Measurements from ENCODE around the gene REV1.
"Not testable (repeated sequence)": the region's sequence is repeated elsewhere in the genome, so short reads cannot be mapped to it uniquely, and the experiment has no call there.

The REV1 gene

DNA sequence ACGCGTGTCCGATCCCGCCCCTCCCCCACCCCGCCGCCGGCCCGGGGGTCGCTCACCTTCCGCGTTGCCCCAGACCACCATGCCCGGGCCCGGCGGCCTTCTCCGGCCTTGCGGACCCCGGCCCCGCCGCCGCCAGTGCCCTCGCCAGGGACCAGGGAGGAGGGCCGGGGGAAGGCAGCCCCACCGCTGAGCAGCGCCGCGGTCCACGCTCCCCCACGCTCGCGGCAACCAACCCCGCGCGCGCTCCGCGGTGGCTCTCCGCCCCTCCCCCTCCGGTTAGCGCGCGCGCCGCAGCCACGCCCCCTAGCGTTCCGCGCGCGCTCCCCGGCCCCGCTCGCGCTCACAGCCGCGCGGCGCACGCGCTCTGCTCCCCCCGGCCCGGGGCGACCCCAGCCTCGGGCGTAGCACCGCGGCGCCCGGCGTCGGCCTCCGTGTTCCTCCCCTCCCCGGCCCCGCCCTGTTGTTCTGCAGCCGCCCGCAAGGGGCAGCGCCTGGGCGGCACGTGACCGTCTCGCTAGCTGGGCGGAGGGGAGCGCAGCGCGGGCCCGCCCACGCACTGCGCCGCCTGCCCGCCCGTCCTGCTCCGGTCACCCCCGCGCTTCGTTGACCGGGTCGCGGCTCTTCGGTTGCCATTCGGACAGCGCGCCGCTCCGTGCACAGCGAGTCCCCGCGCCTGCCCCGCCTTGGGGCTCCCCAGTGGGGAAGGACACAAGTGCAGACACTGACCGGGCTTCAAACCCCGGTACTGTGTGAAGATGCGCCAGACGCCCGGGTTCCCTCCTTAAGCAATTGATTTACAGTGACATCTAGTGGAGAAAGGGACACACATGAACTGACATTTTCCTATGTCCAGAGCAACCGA, at the start of gene REV1:
TSS of gene REV1 (minus strand) at position 257 of the 862 bp plus-strand sequence. CDS start 25,042 bp downstream, outside the sequence.
- DNase-seq (ENCODE audit: low read depth in 1 of 2, low spot score in 1 of 2), result peak; percentile 85 to 92

DNA sequence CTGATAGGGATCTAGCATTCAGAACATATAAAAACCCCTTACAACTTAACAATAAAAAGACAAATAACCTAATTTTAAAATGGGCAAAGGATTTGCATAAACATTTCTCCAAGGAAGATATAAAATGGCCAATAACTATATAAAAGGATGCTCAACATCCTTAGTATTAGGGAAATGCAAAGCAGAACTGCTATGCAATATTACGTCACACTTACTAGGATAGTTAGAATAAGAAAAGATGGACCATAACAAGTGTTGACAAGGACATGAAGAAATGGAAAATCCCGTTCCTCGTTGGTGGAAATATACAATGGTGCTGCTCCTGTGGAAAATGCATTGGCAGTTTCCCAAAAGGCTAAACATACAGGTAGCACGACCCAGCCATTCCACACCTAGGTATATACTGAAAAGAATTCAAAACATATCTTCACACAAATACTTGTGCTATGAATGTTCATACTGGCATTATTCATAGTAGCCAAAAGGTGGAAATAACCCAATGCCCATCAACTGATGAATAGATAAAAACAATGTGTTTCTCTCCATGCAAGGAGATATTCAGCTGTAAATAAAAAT, 48.2 kb upstream of the REV1 start:
- DNase-seq (ENCODE audit: low read depth in 1 of 2, low spot score in 1 of 2), result no peak

DNA sequence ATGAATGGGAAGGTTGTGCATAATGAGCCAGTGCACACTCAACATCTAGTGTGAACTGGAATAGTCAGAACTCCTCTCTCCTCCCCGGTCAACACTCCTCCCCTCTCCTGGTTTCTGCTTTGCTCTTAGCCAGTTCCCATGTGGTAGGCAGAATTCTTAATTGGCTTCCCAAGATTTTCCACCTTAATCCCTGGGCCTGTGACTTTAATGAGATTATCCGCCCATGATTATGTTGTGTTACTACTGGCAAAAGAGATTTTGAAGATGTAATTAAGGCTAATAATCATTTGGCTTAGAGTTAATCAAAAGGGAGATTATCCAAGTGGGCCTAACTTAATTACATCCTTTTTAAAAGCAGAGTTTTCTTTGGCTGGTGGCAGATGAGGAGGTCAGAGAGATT, 34.2 kb upstream of the REV1 start:
- DNase-seq (ENCODE audit: low read depth in 1 of 2, low spot score in 1 of 2), result no peak

DNA sequence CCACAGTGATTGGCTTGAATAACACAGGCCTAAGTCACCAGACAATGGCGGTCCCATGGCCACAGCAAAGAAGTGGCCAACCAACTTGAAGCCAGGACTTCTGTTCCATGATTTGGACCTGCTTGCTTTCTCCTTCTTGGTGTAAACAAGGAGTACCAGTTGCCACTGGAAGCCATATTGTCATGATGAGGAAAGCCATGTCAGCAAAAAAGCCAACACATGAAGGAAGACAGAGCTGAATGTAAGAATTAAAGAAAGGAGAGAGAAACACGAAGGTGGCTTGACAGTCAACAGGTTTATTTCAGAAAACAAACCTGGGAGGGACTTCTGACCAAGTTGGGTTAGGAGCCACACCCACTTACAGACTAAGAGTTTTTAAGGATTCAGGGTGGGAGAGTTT, 32.3 kb upstream of the REV1 start:
- DNase-seq (ENCODE audit: low read depth in 1 of 2, low spot score in 1 of 2), result no peak

DNA sequence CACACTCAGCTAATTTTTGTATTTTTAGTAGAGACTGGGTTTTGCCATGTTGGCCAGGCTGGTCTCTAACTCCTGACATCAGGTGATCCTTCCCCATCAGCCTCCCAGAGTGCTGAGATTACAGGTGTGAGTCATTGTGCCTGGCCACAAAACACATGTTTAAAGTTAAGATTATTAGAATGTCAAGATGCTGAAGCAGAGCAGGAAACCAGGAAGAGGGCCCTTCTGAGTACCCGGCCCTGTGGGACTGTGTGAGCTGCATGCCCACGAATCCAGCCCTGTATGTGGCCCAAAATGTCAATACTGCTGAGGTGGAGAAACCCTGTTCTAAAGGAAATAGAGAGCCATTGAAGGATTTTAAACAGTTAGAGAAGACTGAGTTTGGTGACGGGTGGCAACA, 31.0 kb upstream of the REV1 start:
- no peak for DNase-seq (ENCODE audit: low read depth in 1 of 2, low spot score in 1 of 2)

DNA sequence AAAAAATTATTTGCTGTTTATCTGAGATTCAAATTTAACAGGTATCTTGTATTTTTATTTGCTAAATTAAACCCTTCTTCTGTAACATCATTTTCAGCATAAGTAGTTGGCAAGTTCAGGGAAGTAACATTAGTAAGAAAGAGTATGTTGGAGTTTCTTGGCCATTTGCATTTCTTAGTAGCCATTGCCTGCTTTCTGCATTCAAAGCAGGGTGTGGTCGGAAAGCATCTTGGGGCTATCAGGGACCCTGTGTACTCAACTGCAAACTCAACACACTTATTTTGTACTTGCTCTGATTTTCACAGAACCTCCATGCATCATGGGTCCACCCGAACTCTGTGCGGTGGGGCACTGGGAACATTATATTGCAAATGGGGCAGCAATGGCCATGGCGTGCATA, 30.4 kb upstream of the REV1 start:
- no peak for DNase-seq (ENCODE audit: low read depth in 1 of 2, low spot score in 1 of 2)

DNA sequence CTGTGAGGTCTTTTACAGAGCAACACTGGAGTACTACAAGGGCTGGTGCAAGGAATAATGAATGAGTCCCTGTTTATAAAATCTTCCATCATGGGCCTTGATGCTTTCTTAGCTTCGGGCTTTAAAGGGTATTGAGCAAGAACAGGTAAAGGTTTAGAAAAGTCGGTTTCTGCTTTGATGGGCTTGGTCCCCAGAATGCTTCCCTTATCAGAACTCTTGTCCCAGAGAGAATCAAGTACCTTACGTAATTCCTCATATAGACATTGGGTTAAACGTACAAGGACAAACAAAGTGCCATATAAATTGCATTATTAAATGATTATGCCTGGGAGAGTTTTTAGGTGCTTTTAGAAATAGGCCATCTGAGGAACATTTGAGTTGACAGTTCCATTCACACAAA, 24.5 kb upstream of the REV1 start:
- no peak for DNase-seq (ENCODE audit: low read depth in 1 of 2, low spot score in 1 of 2)

DNA sequence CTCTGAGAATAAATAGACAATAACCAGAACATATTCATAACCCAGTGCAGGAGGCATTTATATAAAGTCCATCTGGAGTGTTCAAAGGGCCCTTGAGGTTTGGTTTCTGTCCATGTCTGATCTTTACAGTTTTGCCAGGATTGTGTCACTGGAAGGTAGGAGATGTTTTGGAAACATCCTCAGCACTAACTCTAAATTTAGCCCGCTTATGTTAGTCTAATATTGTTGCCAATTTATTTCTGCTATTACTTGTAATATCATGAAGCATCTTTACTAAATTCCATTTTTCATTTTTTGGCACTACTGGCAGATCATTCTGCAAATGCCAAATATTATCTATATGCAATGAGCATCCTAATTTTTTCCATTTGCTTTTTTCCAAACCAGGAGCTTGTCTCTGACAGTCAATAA, 22.4 kb upstream of the REV1 start:
- no peak for DNase-seq (ENCODE audit: low read depth in 1 of 2, low spot score in 1 of 2)

DNA sequence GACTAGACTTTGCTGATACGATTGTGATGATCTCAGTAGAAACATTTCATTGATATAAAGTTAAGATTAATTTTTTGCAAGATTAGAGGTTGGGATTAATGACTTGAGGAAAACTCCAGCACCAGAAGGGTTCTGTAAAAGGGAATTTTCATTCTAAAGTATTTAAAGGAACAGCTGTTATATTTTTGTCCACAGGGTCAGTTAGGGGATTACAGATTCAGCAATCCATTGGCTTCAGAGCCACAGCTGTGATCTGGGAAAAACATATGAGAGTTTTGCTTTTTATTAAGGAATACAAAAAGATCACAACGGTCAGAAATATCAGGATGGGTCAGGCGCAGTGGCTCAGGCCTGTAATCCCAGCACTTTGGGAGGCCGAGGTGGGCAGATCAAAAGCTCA, 19.6 kb upstream of the REV1 start:
- DNase-seq (ENCODE audit: low read depth in 1 of 2, low spot score in 1 of 2), result no peak

DNA sequence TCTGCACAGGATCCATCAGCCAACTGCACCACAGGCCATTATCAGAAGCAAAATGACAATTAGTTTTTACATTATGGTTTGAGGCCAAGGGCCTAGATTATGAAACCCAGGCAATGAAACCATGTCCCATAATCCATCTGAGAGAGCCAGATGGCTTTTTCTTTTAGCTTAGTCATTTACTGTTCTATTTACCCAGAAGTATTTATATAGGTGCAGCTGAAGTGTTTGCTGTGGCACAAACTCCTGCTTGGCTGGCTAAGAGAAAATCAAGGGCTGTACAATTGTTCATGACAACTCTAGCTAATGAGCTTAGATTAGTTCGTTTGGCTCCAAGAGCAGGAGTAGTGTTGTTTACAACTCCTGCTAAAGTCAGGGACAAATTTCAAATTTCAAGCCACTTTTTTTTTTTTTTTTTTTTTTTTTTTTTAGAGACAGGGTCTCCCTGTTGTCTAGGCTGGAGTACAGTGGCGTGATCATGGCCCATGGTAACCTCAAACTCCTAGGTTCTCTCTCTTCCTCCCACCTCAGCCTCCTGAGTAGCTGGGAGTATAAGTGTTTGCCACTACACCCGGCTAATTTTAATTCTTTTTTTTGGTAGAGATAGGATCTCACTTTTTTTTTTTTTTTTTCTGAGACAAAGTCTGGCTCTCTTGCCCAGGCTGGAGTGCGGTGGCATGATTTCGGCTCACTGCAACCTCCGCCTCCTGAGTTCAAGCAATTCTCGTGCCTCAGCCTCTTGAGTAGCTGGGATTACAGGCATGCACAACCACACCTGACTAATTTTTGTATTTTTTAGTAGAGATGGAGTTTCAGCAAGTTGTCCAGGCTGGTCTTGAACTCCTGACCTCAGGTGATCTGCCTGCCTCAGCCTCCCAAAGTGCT, 18.4 kb upstream of the REV1 start:
- no peak for DNase-seq (ENCODE audit: low read depth in 1 of 2, low spot score in 1 of 2)

DNA sequence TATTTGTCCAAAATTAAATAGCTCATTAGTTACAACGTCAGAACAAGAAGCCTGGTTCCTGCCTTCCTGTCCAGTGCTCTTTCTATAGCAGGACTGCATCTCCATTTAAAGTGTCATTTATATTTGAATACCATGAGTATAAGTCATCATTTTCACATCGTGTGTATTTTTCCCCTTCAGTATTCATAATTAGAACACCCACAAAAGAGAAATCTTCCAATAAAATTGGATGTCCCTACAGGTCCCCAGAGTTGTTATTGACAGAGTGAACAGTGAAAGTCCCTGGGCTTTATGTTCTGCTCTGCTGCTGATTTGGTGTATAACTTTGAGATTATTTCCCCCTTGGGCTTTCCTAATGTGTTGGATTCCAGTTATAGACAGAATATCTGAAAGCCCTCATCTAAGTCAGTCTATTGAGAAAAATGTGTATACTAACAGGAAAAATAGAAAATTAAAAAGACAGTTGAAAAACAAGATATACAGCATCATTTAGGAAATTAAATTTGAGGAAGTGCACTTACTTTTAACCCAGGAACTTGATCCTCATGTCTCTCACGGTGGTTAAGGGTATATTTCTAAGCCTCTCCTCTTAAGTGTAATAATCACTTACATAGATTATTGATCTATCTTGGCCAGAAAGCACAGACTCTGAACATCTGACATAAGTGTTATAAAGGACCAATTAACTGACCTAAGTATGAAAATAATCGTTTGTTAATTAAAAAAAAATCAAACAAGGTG, 15.2 kb upstream of the REV1 start:
- DNase-seq (ENCODE audit: low read depth in 1 of 2, low spot score in 1 of 2), result no peak

DNA sequence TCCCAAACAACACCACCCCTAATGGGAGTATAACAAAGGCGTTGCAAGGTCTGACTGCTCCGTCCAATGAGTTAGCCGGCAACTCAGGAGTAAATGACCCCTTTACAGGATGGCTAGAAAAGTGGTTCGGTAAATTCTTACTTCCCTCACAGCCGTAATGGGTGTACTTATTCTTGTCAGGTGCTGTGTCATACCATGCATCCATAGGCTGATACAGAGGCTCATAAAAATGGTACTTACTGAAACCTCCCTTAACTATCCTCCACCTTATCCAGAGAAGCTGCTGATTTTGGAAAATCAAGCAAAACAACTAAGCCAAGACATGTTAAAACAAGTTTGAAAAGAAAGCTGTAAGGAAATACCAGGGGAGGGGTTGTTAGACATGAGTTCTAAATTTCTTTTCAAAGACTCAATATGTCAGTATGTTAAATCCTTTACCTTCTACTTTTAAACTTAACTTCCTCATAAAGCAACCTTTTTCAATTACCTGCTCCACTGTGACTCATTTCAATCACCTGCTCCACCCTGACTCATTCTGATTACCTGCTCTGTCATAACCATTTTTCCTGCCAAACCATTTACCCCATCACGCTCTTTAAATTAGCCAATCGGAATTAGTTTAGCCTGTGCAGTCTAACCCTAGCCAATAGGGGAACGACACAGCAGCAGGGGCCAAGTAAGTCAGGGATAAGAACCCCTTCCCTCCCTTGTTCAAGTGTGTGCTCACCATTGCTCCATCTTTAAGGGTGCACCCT, 14.0 kb upstream of the REV1 start:
- DNase-seq (ENCODE audit: low read depth in 1 of 2, low spot score in 1 of 2), result not testable (repeated sequence)

DNA sequence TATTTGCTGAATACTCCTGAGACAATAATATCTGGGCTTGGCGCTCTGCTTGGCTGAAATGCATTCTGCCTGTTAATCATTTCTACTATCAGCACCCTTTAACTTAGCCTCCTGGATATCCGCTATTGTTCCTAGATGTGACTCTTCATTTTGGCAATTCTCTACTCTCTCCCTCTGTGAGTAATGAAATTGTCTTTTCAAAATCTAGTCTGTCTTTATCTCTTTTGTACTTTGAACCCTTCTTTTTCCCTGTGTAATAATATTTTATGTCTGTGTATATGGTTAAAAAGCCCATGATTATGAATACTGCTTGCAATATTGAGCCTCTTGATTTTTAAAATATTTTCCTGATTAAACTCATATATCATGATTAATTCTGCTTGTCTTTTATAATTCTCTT, 6.2 kb upstream of the REV1 start:
- no peak for DNase-seq (ENCODE audit: low read depth in 1 of 2, low spot score in 1 of 2)

DNA sequence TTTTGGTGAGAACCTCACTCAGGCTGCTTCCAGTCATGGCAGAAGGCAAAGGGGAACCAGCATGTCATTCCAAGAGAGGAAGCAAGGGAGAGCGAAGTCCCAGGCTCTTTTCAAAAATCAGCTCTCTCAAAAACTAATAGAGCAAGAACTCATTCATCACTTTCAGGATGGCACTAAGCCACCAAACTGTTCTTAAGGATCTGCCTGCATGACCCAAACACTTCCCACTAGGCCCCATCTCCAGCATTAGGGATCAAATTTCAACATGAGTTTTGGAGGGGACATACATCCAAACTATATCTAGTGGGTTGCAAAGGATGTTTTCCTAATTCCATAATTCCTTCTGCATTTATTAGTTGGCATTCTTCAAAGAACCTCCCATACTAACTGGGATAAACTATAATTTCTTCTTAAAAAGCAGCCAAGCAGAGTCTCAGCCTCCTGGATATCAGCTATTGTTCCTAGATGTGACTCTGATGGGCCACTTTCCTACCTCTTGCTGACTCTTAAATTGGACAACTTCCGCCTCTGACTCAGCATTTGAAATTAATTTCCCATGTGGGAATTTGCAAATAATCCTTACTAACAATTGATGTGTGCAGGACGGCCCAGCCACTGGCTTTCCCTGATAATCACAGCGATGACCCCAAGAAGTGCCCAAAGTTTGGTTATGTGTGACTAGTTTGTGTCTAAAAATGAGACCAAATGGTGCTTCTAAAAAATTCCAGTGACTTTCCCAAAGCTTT, 5.5 kb upstream of the REV1 start:
- DNase-seq (ENCODE audit: low read depth in 1 of 2, low spot score in 1 of 2), result no peak

DNA sequence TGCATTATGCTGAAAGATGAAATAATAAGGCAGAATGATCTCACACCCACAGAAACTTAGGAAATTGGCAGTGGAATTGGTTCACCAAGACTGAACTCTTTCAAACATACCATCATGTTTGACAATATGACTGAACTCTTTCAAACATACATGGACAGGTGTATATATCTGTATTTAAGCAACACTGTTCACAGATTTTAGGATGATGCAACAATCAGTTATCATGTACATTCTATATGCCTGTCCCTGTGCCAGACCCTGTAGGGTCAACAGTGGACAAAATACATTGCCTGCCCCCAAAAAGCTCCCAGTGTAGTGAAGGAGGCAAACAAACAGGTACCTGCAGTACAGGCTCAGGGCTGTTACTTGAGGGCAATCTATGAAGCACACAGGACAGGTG, 2.9 kb upstream of the REV1 start:
- no peak for DNase-seq (ENCODE audit: low read depth in 1 of 2, low spot score in 1 of 2)

DNA sequence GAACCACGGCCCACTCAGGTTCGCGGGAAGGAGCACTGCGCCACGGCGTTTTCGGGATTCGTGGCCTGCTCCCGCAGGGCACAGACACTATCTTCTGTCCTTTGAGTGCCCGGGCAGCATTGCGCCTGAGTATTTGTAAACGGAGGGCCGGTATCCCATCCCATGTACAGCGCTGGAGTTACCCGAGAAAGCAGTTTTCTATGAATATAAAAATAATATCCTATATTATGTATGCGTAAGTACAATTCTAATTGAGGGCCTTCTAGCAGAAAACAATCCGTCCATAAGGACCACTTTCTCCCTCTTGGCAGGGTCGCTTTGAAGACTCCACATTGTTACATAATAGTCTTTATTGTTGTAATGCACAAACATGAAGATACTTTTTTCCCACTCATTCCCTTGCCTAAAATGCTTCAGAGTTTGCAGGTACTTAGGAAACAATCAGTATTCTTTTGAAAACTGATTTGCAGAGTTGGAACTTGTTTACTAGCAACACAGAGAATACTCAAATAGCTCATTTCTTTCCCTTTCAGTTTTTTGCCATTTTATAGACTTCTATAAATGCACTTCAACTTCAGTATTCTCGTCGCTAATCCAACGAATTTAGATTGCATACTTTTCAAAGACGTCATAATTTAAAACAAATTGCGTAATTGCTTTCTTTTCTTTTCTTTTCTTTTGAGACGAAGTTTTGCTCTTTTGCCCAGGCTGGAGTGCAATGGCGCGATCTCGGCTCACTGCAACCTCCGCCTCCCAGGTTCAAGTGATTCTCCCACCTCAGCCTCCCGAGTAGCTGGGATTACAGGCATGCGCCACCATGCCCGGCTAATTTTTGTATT, 1.0 kb upstream of the REV1 start:
- DNase-seq (ENCODE audit: low read depth in 1 of 2, low spot score in 1 of 2), result no peak

DNA sequence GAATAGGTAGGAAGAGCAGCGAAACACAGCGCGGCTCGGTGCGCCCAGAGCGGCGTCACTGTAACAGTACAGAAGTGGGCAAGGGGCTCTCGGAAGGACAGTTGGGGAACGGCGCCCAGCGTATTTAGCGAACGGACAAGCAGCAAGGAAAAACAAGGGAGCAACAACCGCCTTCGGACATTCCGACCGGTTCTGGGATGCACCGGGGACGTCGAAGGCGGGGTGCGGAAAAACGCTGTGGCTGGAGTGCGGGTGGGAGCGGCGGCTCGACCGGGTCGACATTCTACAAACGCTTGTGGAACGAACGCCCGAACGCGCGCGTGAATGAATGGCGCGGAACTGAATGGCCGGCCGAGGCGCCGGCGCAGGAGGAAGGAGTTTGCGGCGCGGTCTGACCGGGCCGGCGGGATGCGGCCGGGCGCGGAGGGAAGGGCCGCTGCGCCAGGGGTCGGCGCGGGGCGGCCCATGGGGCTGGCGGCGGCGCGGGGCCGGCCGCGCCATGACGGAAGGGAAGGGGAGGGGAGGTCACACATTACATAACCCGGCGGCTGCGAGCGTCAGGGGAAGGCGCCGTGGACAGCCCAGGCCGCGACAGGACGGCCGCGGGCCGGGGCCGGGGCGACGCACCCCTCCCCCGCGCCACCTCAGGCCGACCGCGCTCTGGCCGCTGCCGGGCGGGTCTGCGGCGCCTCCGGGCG, 605 bp downstream of the REV1 start:
- DNase-seq (ENCODE audit: low read depth in 1 of 2, low spot score in 1 of 2), result peak; percentile 6 to 33

DNA sequence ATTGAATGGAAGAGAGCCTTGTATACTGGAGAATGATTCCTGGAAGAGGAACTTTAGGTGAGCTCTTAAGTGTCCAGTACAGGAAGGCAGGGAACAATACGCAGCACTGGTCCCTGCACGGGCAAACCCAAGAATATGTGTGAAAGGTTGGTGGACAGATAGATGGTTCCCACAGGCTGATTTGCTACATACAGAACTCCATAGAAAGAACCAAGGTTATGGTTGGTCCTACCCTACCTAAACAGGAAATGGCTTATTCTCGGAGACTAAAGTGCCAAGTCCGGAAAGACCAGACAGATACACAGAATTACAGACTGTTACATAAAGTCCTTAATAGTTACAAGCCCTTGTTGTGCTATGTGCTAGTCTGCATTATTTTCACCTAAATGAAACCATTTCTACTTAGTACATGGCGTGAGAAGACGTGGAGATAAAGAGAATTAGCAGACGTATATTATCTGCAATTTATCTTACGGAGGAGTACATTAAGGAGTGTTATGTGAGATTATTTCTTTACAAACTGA, 1.2 kb downstream of the REV1 start:
- DNase-seq (ENCODE audit: low read depth in 1 of 2, low spot score in 1 of 2), result no peak
